Transverse colon (tissue), 4 donors: ENCODE measurements around the gene EIF6.

Experiments used
- CTCF ChIP-seq, 5 experiments: fragments of 200-600 bp in 3 of 5; fragments of 450-650 bp in 2 of 5; sonication (generic) in 3 of 5; IDR thresholded peaks; 1 replicate in 2 of 5; 2 replicates in 3 of 5; pipeline ENCODE4 v1.5.1; 2016 to 2017; ENCODE audit warnings: antibody characterized with exemption in 5 of 5, inconsistent platforms in 3 of 5, mild to moderate bottlenecking in 2 of 5, moderate library complexity in 1 of 5
- EP300 ChIP-seq: sonication (generic); formaldehyde crosslinking; IDR thresholded peaks from one replicate; pipeline ENCODE4 v1.6.1; 2017; ENCODE audit warnings: antibody characterized with exemption, low read depth
- POLR2A ChIP-seq: fragments of 450-650 bp; IDR thresholded peaks from one replicate; pipeline ENCODE4 v1.6.1; 2016; ENCODE audit warnings: antibody characterized with exemption, mild to moderate bottlenecking, moderate library complexity
- POLR2AphosphoS5 ChIP-seq, 3 donors: sonication (generic); formaldehyde crosslinking; IDR thresholded peaks; one replicate each; pipeline ENCODE4 v1.6.1; 2016; ENCODE audit warnings: antibody characterized with exemption in 3 of 3

- TF ChIP-seq POLR2A: no peak
- TF ChIP-seq CTCF (IDR thresholded peaks at IDR 0.05): no peak
- no peak for TF ChIP-seq EP300
- no peak for TF ChIP-seq POLR2AphosphoS5 (IDR thresholded peaks at IDR 0.05)
These were observed 48.1 kb upstream of the EIF6 start for GRCh38 chr20:35332540-35333200.
